SK-N-SH treated with all-trans-retinoic acid at 6 μM for 48 hours (cell line): Measurements from ENCODE around the gene OSTC.

Experiments
- ARNTL ChIP-seq: fragments of 450-650 bp; formaldehyde crosslinking; IDR thresholded peaks from 2 replicates; pipeline ENCODE4 v1.5.0; 2020; ENCODE audit warnings: low read depth, mild to moderate bottlenecking, moderate library complexity, borderline replicate concordance
- BACH2 ChIP-seq: fragments of 250-450 bp; sonication (Bioruptor Pico); IDR thresholded peaks from 2 replicates; pipeline ENCODE4 v1.9.0; 2021; ENCODE audit warnings: mild to moderate bottlenecking, borderline replicate concordance
- CSRNP3 ChIP-seq: fragments of 250-450 bp; sonication (Bioruptor Pico); IDR thresholded peaks from 2 replicates; pipeline ENCODE4 v1.5.1; 2021; ENCODE audit warnings: mild to moderate bottlenecking, moderate library complexity
- PATZ1 ChIP-seq: fragments of 250-450 bp; sonication (Bioruptor Pico); IDR thresholded peaks from 2 replicates; pipeline ENCODE4 v1.8.0; 2020; ENCODE audit warnings: mild to moderate bottlenecking, moderate library complexity, borderline replicate concordance
- POU6F1 ChIP-seq: fragments of 250-450 bp; sonication (Bioruptor Pico); IDR thresholded peaks from 2 replicates; pipeline ENCODE4 v1.8.0; 2021; ENCODE audit warnings: low read depth, mild to moderate bottlenecking, moderate library complexity, borderline replicate concordance
- ZFP3 ChIP-seq: fragments of 250-450 bp; sonication (Bioruptor Pico); IDR thresholded peaks from 2 replicates; pipeline ENCODE4 v1.5.0; 2020; ENCODE audit warnings: mild to moderate bottlenecking, moderate library complexity
- ZNF565 ChIP-seq: fragments of 450-650 bp; formaldehyde crosslinking; conservative IDR thresholded peaks from 2 replicates; pipeline ENCODE4 v1.5.0; 2020; ENCODE audit warnings: low read depth, mild to moderate bottlenecking, moderate library complexity
- ZNF70 ChIP-seq: fragments of 450-650 bp; formaldehyde crosslinking; IDR thresholded peaks from 2 replicates; pipeline ENCODE4 v1.5.0; 2020; ENCODE audit warnings: mild to moderate bottlenecking, moderate library complexity

- TF ChIP-seq POU6F1 (CRISPR knock-in tag) (no peak), BACH2 (CRISPR knock-in tag) (no peak), ZNF565 (no peak), ZNF70 (CRISPR knock-in tag) (no peak), ARNTL (CRISPR knock-in tag) (no peak), CSRNP3 (CRISPR knock-in tag) (no peak), ZFP3 (CRISPR knock-in tag) (no peak), PATZ1 (no peak)
These were observed 44.0 kb downstream of the OSTC start for GRCh38 chr4:108694423-108694822.
